Left colon (tissue), 2 donors: ENCODE data around the gene FNDC3B. TPM values are rescaled to one million over a fixed set of nuclear protein-coding genes. Genes with fewer than 3 reads are reported as not detected.
"Not testable (repeated sequence)": the region's sequence is repeated elsewhere in the genome, so short reads cannot be mapped to it uniquely, and the experiment has no call there.

Source experiments
- ATAC-seq: fragments of 200-7000 bp; cut with Tn5 transposase; one replicate; pipeline ENCODE4 v1.9.1; 2020; ENCODE audit warnings: mild to moderate bottlenecking, moderate library complexity
- DNase-seq, 2 donors: peaks; one replicate each; pipeline ENCODE4 v3.0.0-alpha.2; 2020
- intact Hi-C, 2 donors: fragments of 100-400 bp; cut with DNase I in 1 of 2; cut with micrococcal nuclease in 1 of 2; formaldehyde crosslinking; loops; one replicate each; pipeline versions ENCODE4 v1.11.2 to v1.14.0; 2022; cut with DNase I, micrococcal nuclease
- total RNA-seq, 2 donors: library from RNA; stranded (reverse); fragmentation: NEBNext Ultra II Directional; extraction: Animal tissue kit (Norgen Biotek cat#: 25700); gene quantifications; one replicate each; pipeline ENCODE4 v1.2.1, GENCODE V29; 2021
- donor health status: DM: no; HTN: no; CAD: no.
- donor health status: DM: yes; HTN: yes; CAD: no.

The FNDC3B gene
- total RNA-seq, 2 donors from 2014 or later: 100 to 113 TPM

- intact Hi-C loops: no loop called here
- DNase-seq (no peak), ATAC-seq (no peak)
These were observed 206.9 kb downstream of the FNDC3B start for GRCh38 chr3:172246107-172246844.

GRCh38 chr3:172247525-172248274 lies 208.3 kb downstream of the FNDC3B start:
- ATAC-seq (no peak), DNase-seq (no peak)
- intact Hi-C loops: no loop called here

GRCh38 chr3:172249039-172249438 lies 209.7 kb downstream of the FNDC3B start:
- DNase-seq (no peak), ATAC-seq (no peak)
- intact Hi-C loops: no loop called here

GRCh38 chr3:172251211-172251610 lies 211.8 kb downstream of the FNDC3B start:
- intact Hi-C loops: no loop called here
- DNase-seq: no peak
- no peak for ATAC-seq

DNA sequence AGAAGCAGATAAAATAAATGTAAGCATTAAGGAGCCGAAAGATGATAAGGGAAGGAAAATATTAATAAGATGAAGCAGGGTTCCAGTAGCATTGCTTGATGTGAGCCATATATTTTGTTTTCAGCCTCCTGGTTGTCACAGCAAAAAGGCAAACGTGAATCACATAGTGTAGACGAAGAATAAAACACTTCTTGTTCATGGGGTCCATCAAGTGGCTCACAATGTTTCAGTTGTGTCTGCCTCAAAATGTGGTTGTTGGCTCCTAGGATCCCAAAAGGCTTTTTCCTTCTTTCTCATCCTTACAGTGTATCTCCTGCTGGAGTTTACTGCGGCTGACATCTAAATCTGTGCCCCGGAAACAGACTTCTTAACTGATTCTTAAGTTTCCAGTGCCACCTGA lies 213.8 kb downstream of the FNDC3B start:
- DNase-seq (no peak), ATAC-seq (no peak)
- intact Hi-C loops: no loop called here

DNA sequence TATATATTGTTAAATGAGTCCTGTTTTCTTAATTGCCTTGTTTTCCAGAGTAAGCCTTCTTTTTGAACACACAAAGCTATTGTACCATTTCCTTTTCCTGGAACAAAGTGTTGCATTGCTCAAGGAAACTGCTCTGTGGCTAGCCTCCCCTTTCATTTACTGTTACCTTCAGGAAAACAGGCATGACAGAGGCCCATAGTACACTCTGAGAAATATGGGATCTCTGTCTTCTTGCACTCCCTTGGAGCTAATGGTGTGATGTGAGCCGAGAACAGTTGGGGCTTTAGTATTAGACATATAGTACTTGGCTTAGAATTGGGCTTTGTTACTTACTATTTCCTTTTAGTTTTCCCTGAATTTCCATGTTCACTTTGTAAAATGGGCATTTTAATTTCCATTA lies 215.2 kb downstream of the FNDC3B start:
- intact Hi-C loops: no loop called here
- ATAC-seq (no peak), DNase-seq (no peak)

GRCh38 chr3:172255321-172255720 lies 215.9 kb downstream of the FNDC3B start:
- DNase-seq, ATAC-seq, intact Hi-C loops: not testable (repeated sequence)

- intact Hi-C loops: no loop called here
- ATAC-seq (no peak), DNase-seq (no peak)
These were observed 216.8 kb downstream of the FNDC3B start for GRCh38 chr3:172256101-172256734.

GRCh38 chr3:172257648-172258400 lies 218.4 kb downstream of the FNDC3B start:
- intact Hi-C loops: no loop called here
- DNase-seq (no peak), ATAC-seq (no peak)

DNA sequence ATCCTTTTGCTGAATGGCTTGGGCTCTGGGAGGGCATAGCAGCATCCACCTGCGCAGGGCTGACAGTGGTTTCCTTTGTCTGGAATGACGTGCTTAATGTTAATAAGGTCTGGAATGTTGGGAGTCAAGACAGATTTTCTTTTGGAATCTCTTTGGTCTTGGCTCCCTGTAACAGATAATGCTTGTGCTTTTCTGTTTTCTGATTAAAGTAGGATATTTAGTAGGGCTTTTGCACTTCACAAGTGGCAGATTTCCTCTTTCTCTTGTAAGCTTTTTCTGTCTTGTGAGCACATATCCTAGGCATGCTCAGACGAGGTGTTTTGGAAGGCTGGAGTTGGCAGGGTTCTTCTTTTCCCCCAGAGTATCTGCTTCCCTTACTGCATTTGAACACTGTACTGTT lies 219.2 kb downstream of the FNDC3B start:
- intact Hi-C loops: no loop called here
- ATAC-seq (no peak), DNase-seq (no peak)

GRCh38 chr3:172259111-172259541 lies 219.7 kb downstream of the FNDC3B start:
- ATAC-seq (no peak), DNase-seq (no peak)
- intact Hi-C loops: no loop called here

GRCh38 chr3:172259726-172260248 lies 220.4 kb downstream of the FNDC3B start:
- ATAC-seq: no peak
- intact Hi-C loops: no loop called here
- no peak for DNase-seq

DNA sequence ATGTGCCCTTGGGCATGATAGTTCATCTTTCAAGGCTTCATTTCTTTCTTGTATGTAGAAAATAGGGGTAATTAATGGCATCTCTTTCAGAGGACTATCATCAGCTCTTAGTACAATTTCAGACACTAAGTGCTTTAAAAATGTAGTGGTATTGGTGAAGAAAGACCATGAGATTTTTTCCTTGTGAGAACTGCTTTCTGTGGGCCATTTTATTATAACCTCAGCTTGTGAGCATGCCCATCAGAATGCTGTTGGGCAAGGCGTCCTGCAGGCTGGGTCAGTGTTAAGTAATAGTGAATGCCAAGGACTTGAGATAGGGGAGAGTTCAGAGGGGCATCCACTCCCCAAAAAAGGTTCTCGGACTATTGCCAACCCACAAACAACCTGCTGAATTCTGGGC lies 221.0 kb downstream of the FNDC3B start:
- ATAC-seq (no peak), DNase-seq (no peak)
- intact Hi-C loops: no loop called here

- no peak for DNase-seq
- intact Hi-C loops: no loop called here
- ATAC-seq: no peak
These were observed 221.7 kb downstream of the FNDC3B start for GRCh38 chr3:172261054-172261453.

- ATAC-seq: no peak
- intact Hi-C loops: no loop called here
- DNase-seq: no peak
These were observed 223.7 kb downstream of the FNDC3B start for GRCh38 chr3:172262991-172263608.

GRCh38 chr3:172263781-172264486 lies 224.6 kb downstream of the FNDC3B start:
- intact Hi-C loops: no loop called here
- ATAC-seq (no peak), DNase-seq (no peak)

DNA sequence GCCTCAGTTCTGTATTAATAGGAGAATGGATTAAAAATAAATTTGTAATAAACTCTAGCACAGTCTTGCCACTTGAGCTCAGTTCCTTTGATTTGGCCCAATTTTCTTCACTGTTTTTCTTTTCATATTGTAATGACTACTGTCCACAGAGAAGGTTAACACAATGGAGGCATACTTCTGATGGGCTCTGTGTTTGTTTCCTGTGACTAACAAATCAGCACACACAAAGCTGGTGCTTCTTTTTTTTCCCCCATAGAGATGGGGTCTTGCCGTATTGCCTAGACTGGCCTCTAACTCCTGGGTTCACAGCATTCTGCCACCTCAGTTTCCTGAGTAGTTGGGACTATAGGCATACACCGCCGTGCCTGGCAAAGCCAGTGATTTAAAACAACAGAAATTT lies 226.7 kb downstream of the FNDC3B start:
- intact Hi-C loops: no loop called here
- DNase-seq (no peak), ATAC-seq (no peak)

DNA sequence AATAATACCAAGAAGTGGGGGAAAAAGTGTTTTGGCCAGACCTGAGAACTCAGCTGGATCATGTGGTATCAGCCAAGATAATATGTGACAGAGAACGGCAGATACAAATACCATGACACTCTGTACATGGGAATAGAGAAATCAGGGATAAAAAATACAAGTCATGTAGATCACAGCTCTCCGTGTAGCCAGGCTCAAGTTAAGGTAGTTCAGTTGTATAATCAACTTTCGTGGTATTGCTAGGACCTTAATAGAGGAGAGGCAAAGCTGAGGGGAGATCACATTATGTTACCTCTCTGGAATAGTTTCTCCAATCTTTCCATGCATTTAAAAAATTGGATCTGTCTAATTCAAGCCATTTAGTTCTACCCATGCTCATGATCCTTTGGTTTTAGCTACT lies 229.0 kb downstream of the FNDC3B start:
- intact Hi-C loops: no loop called here
- DNase-seq: no peak
- no peak for ATAC-seq
